ENCODE results near the gene CAMTA1. TPM values are rescaled to one million over a fixed set of nuclear protein-coding genes. Genes with fewer than 3 reads are reported as not detected.

Gene CAMTA1
- total RNA-seq, 1 donor from 2014 or later = 99.0 TPM

- Mint-ChIP-seq H3K27me3 (peaks cover 7% of the 10 kb centered on the region), H3K27ac (no peak overlapping the region), H3K4me1 (ENCODE audit: low read depth) (peaks cover 2% of the 10 kb centered on the region), H3K36me3 (ENCODE audit: insufficient read depth) (no peaks in the 10 kb centered on the region), H3K9me3 (ENCODE audit: low read depth) (peaks cover 4% of the 10 kb centered on the region), H3K4me3 (ENCODE audit: low read depth) (no peak overlapping the region)
- TF ChIP-seq, protein P1, sequence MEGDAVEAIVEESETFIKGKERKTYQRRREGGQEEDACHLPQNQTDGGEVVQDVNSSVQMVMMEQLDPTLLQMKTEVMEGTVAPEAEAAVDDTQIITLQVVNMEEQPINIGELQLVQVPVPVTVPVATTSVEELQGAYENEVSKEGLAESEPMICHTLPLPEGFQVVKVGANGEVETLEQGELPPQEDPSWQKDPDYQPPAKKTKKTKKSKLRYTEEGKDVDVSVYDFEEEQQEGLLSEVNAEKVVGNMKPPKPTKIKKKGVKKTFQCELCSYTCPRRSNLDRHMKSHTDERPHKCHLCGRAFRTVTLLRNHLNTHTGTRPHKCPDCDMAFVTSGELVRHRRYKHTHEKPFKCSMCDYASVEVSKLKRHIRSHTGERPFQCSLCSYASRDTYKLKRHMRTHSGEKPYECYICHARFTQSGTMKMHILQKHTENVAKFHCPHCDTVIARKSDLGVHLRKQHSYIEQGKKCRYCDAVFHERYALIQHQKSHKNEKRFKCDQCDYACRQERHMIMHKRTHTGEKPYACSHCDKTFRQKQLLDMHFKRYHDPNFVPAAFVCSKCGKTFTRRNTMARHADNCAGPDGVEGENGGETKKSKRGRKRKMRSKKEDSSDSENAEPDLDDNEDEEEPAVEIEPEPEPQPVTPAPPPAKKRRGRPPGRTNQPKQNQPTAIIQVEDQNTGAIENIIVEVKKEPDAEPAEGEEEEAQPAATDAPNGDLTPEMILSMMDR (IDR thresholded peaks at IDR 0.05; ENCODE audit: unreplicated experiment) = no peak
- no peak for DNase-seq (ENCODE audit: low spot score, unreplicated experiment)
Observed at GRCh38 chr1:7658099-7658498, 872.8 kb downstream of the CAMTA1 start.

GRCh38 chr1:7659514-7659913 lies 874.3 kb downstream of the CAMTA1 start:
- Mint-ChIP-seq H3K4me3 (ENCODE audit: low read depth) (no peak overlapping the region), H3K27ac (no peak overlapping the region), H3K27me3 (peaks cover 7% of the 10 kb centered on the region), H3K9me3 (ENCODE audit: low read depth) (peaks cover 2% of the 10 kb centered on the region), H3K4me1 (ENCODE audit: low read depth) (peaks cover 2% of the 10 kb centered on the region), H3K36me3 (ENCODE audit: insufficient read depth) (no peaks in the 10 kb centered on the region)
- no peak for DNase-seq (ENCODE audit: low spot score, unreplicated experiment)
- TF ChIP-seq, protein P1 (IDR thresholded peaks at IDR 0.05; ENCODE audit: unreplicated experiment) = no peak

DNA sequence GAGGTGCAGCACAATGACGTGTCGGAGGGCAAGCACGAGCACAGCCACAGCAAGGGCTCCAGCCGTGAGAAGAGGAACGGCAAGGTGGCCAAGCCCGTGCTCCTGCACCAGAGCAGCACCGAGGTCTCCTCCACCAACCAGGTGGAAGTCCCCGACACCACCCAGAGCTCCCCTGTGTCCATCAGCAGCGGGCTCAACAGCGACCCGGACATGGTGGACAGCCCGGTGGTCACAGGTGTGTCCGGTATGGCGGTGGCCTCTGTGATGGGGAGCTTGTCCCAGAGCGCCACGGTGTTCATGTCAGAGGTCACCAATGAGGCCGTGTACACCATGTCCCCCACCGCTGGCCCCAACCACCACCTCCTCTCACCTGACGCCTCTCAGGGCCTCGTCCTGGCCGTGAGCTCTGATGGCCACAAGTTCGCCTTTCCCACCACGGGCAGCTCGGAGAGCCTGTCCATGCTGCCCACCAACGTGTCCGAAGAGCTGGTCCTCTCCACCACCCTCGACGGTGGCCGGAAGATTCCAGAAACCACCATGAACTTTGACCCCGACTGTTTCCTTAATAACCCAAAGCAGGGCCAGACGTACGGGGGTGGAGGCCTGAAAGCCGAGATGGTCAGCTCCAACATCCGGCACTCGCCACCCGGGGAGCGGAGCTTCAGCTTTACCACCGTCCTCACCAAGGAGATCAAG lies 878.3 kb downstream of the CAMTA1 start:
- no peak overlapping the region for H3K27ac Mint-ChIP-seq
- TF ChIP-seq, protein P1 (IDR thresholded peaks at IDR 0.05; ENCODE audit: unreplicated experiment) = no peak
- no peaks in the 10 kb centered on the region for H3K36me3 Mint-ChIP-seq (ENCODE audit: insufficient read depth)
- DNase-seq (ENCODE audit: low spot score, unreplicated experiment) = no peak
- no peak overlapping the region for H3K4me3 Mint-ChIP-seq (ENCODE audit: low read depth)
- H3K27me3 Mint-ChIP-seq = peaks cover 7% of the 10 kb centered on the region
- H3K4me1 Mint-ChIP-seq (ENCODE audit: low read depth) = peaks cover 2% of the 10 kb centered on the region
- H3K9me3 Mint-ChIP-seq (ENCODE audit: low read depth) = no peaks in the 10 kb centered on the region

DNA sequence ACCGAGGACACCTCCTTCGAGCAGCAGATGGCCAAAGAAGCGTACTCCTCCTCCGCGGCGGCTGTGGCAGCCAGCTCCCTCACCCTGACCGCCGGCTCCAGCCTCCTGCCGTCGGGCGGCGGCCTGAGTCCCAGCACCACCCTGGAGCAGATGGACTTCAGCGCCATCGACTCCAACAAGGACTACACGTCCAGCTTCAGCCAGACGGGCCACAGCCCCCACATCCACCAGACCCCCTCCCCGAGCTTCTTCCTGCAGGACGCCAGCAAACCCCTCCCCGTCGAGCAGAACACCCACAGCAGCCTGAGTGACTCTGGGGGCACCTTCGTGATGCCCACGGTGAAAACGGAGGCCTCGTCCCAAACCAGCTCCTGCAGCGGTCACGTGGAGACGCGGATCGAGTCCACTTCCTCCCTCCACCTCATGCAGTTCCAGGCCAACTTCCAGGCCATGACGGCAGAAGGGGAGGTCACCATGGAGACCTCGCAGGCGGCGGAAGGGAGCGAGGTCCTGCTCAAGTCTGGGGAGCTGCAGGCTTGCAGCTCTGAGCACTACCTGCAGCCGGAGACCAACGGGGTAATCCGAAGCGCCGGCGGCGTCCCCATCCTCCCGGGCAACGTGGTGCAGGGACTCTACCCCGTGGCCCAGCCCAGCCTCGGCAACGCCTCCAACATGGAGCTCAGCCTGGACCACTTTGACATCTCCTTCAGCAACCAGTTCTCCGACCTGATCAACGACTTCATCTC lies 879.1 kb downstream of the CAMTA1 start:
- DNase-seq (ENCODE audit: low spot score, unreplicated experiment) = no peak
- TF ChIP-seq, protein P1 (IDR thresholded peaks at IDR 0.05; ENCODE audit: unreplicated experiment) = no peak
- Mint-ChIP-seq H3K36me3 (ENCODE audit: insufficient read depth) (no peaks in the 10 kb centered on the region), H3K4me1 (ENCODE audit: low read depth) (peaks cover 2% of the 10 kb centered on the region), H3K4me3 (ENCODE audit: low read depth) (no peak overlapping the region), H3K9me3 (ENCODE audit: low read depth) (no peaks in the 10 kb centered on the region), H3K27ac (no peak overlapping the region), H3K27me3 (peaks cover 7% of the 10 kb centered on the region)

- Mint-ChIP-seq H3K36me3 (ENCODE audit: insufficient read depth) (no peaks in the 10 kb centered on the region), H3K27ac (no peak overlapping the region), H3K4me3 (ENCODE audit: low read depth) (no peak overlapping the region), H3K27me3 (peaks cover 7% of the 10 kb centered on the region), H3K9me3 (ENCODE audit: low read depth) (no peaks in the 10 kb centered on the region), H3K4me1 (ENCODE audit: low read depth) (peaks cover 6% of the 10 kb centered on the region)
- no peak for DNase-seq (ENCODE audit: low spot score, unreplicated experiment)
- TF ChIP-seq, protein P1 (IDR thresholded peaks at IDR 0.05; ENCODE audit: unreplicated experiment) = no peak
Observed at GRCh38 chr1:7664893-7665250, 879.6 kb downstream of the CAMTA1 start.

Measured in progenitor cell of endocrine pancreas (in vitro differentiated cells).